ENCODE data around the gene MITD1. TPM values are rescaled to one million over a fixed set of nuclear protein-coding genes. Genes with fewer than 3 reads are reported as not detected.

Gene MITD1
- total and polyA plus RNA-seq, 2 experiments from 2014 or later: 20.7 to 25.4 TPM

DNA sequence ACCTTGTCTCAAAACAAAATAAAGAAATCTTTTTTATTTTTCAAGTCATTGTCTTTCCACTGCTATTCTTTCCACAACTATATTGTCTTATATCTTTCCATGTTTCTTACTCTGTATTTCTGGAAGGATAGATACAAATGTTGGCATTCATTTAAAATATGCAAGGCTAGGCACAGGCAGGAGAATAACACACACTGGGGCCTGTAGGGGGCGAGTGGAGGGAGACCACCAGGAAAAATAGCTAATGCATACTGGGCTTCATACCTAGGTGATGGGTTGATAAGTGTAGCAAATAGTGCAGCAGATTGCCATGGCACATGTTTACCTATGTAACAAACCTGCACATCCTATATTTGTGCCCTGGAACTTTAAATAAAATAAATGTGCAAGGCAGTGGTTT is 9.7 kb upstream of the MITD1 start:
- no peaks in the 10 kb centered on the region for H3K9me3 ChIP-seq (ENCODE audit: low read depth)
- H3K9ac ChIP-seq: no peak overlapping the region
- in situ Hi-C loops (cut with MboI): no loop called here
- H4K20me1 ChIP-seq (ENCODE audit: insufficient read depth): no peaks in the 10 kb centered on the region
- H3K27ac ChIP-seq: no peak overlapping the region
- no peak overlapping the region for H2AFZ ChIP-seq
- no peaks in the 10 kb centered on the region for H3K4me1 ChIP-seq (ENCODE audit: insufficient read depth)
- H3K4me2 ChIP-seq (ENCODE audit: unreplicated experiment): no peak overlapping the region
- no peak for DNase-seq
- 53 to 79% methylated on average over 1 of the region's 1 CpG for WGBS, 2 experiments (ENCODE audit: low coverage in 1 of 2, low lambda C conversion rate in 2 of 2, missing lambda C conversion rate in 2 of 2)
- H3K9me2 ChIP-seq (ENCODE audit: insufficient read depth): no peaks in the 10 kb centered on the region
- TF ChIP-seq EZH2phosphoT487 (IDR thresholded peaks at IDR 0.05; ENCODE audit: insufficient read depth, low read depth) (no peak), EZH2 (IDR thresholded peaks at IDR 0.05; ENCODE audit: insufficient read depth, poor library complexity, severe bottlenecking) (no peak)
- no peaks in the 10 kb centered on the region for H3K27me3 ChIP-seq (replicated peaks; ENCODE audit: insufficient read depth)
- peaks cover 70% of the 10 kb centered on the region for H3K79me2 ChIP-seq (ENCODE audit: insufficient read depth)
- H3K36me3 ChIP-seq (ENCODE audit: low read depth): peaks cover 35% of the 10 kb centered on the region
- H3K4me3 ChIP-seq: no peak overlapping the region
- no peaks in the 10 kb centered on the region for H3F3A ChIP-seq (ENCODE audit: insufficient read depth)

DNA sequence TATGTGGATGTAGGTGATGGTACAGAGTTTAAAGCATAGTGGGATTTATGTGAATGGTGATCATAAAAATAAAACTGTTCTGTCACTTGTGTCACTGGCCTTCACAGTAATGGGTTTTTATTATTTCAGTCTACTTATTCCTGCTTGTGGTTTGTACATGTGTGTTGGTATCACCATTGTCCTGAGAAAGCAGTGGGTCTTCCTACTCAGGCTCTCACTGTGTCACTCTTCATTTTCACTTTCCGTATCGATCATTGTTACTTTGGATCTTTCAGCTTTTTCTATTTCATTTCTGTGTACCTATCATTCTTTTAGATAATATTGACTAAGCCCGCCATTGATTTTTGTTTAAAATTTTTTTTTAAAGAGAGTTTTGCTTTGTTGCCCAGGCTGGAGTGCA is 7.5 kb upstream of the MITD1 start:
- H3F3A ChIP-seq (ENCODE audit: insufficient read depth): no peaks in the 10 kb centered on the region
- H2AFZ ChIP-seq: no peak overlapping the region
- no peak overlapping the region for H3K4me2 ChIP-seq (ENCODE audit: unreplicated experiment)
- TF ChIP-seq EZH2phosphoT487 (IDR thresholded peaks at IDR 0.05; ENCODE audit: insufficient read depth, low read depth) (no peak), EZH2 (IDR thresholded peaks at IDR 0.05; ENCODE audit: insufficient read depth, poor library complexity, severe bottlenecking) (no peak)
- H3K4me1 ChIP-seq (ENCODE audit: insufficient read depth): no peaks in the 10 kb centered on the region
- no peak for DNase-seq
- peaks cover 88% of the 10 kb centered on the region for H3K79me2 ChIP-seq (ENCODE audit: insufficient read depth)
- peaks cover 30% of the 10 kb centered on the region for H3K36me3 ChIP-seq (ENCODE audit: low read depth)
- H3K9me2 ChIP-seq (ENCODE audit: insufficient read depth): no peaks in the 10 kb centered on the region
- no peak overlapping the region for H3K27ac ChIP-seq
- H4K20me1 ChIP-seq (ENCODE audit: insufficient read depth): no peaks in the 10 kb centered on the region
- H3K9ac ChIP-seq: no peak overlapping the region
- 98% methylated on average over 3 of the region's 3 CpGs for WGBS, 2 experiments (ENCODE audit: low coverage in 1 of 2, low lambda C conversion rate in 2 of 2, missing lambda C conversion rate in 2 of 2)
- no peaks in the 10 kb centered on the region for H3K27me3 ChIP-seq (replicated peaks; ENCODE audit: insufficient read depth)
- in situ Hi-C loops (cut with MboI): no loop called here
- no peak overlapping the region for H3K4me3 ChIP-seq
- no peaks in the 10 kb centered on the region for H3K9me3 ChIP-seq (ENCODE audit: low read depth)

DNA sequence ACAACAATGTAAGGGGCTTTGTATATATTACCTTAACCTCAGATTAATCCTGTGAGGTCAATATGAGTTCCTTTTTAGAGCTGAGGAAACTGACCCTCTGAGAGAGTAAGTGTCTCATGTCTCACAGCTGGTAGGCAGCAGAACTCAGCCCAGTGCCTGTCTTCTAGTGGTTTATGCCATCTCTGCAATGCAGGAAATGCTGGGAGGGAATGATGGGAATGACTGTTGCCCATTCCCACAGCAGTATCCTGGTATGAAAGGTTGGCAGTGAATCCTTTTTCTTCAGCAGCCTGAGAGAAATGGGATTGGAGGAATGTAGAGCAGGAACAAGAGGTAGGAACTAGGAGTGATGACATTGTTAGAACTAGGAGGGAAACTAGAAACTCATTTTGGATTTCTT is 6.2 kb upstream of the MITD1 start:
- Histone ChIP-seq H3K27ac (no peak overlapping the region), H3K9me3 (ENCODE audit: low read depth) (no peaks in the 10 kb centered on the region), H3K4me1 (ENCODE audit: insufficient read depth) (peaks cover 4% of the 10 kb centered on the region), H2AFZ (no peak overlapping the region), H3K4me3 (no peak overlapping the region), H3K9ac (no peak overlapping the region), H3F3A (ENCODE audit: insufficient read depth) (no peaks in the 10 kb centered on the region), H3K36me3 (ENCODE audit: low read depth) (peaks cover 16% of the 10 kb centered on the region; the same call in 1 of the 2 replicates), H3K4me2 (ENCODE audit: unreplicated experiment) (no peak overlapping the region), H4K20me1 (ENCODE audit: insufficient read depth) (no peaks in the 10 kb centered on the region), H3K9me2 (ENCODE audit: insufficient read depth) (no peaks in the 10 kb centered on the region), H3K79me2 (ENCODE audit: insufficient read depth) (peaks cover 98% of the 10 kb centered on the region), H3K27me3 (replicated peaks; ENCODE audit: insufficient read depth) (no peaks in the 10 kb centered on the region)
- TF ChIP-seq EZH2 (IDR thresholded peaks at IDR 0.05; ENCODE audit: insufficient read depth, poor library complexity, severe bottlenecking) (no peak), EZH2phosphoT487 (IDR thresholded peaks at IDR 0.05; ENCODE audit: insufficient read depth, low read depth) (no peak)
- in situ Hi-C loops (cut with MboI): no loop called here
- no peak for DNase-seq

DNA sequence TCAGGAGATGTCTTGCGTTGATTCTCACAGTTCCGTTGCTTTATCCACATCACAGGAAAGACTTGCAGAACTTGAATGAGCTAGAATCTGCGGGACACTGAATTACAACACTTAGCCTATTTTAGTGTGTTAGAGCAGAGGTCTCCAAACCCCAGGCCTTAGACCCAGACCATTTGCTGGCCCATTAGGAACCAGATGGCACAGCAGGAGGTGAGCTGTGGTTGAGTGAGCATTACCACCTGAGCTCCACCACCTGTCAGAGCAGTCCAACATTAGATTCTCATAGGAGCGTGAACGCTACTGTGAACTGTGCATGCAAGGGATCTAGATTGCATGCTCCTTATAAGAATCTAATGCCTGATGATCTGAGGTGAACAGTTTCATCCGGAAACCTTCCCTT is 4.0 kb upstream of the MITD1 start:
- no peak overlapping the region for H2AFZ ChIP-seq
- no peak overlapping the region for H3K4me3 ChIP-seq
- H3K27ac ChIP-seq: no peak overlapping the region
- no peaks in the 10 kb centered on the region for H3K27me3 ChIP-seq (replicated peaks; ENCODE audit: insufficient read depth)
- H3K9me3 ChIP-seq (ENCODE audit: low read depth): no peaks in the 10 kb centered on the region
- in situ Hi-C loops (cut with MboI): no loop called here
- 0 out of 2 replicates have a peak, but pooled peaks cover 15% of the 10 kb centered on the region for H3K36me3 ChIP-seq (ENCODE audit: low read depth)
- no peaks in the 10 kb centered on the region for H4K20me1 ChIP-seq (ENCODE audit: insufficient read depth)
- TF ChIP-seq EZH2 (IDR thresholded peaks at IDR 0.05; ENCODE audit: insufficient read depth, poor library complexity, severe bottlenecking) (no peak), EZH2phosphoT487 (IDR thresholded peaks at IDR 0.05; ENCODE audit: insufficient read depth, low read depth) (no peak)
- DNase-seq: no peak
- peaks cover 97% of the 10 kb centered on the region for H3K79me2 ChIP-seq (ENCODE audit: insufficient read depth)
- no peak overlapping the region for H3K9ac ChIP-seq
- no peaks in the 10 kb centered on the region for H3K9me2 ChIP-seq (ENCODE audit: insufficient read depth)
- no peaks in the 10 kb centered on the region for H3F3A ChIP-seq (ENCODE audit: insufficient read depth)
- 64 to 73% methylated on average over 6 of the region's 6 CpGs for WGBS, 2 experiments (ENCODE audit: low coverage in 1 of 2, low lambda C conversion rate in 2 of 2, missing lambda C conversion rate in 2 of 2)
- peaks cover 13% of the 10 kb centered on the region for H3K4me1 ChIP-seq (ENCODE audit: insufficient read depth)
- no peak overlapping the region for H3K4me2 ChIP-seq (ENCODE audit: unreplicated experiment)

DNA sequence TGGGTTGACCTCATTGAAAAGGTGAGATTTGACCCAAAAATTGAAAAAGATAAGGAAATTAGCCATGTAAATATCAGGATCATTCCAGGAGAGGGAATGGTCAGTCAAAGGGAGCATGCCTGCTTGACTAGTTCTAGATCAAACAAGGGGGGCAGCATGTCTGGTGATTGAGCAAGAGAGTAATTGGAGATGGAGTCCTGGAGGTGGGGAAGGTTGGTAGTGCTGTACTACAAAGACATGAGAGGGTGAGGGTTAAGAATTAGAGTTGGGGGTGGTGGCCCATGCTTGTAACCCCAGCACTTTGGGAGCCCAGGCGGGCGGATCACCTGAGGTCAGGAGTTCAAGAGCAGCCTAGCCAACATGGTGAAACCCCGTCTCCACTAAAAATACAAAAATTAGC is 2.2 kb upstream of the MITD1 start:
- Histone ChIP-seq H3K4me2 (ENCODE audit: unreplicated experiment) (no peak overlapping the region), H3K27ac (no peak overlapping the region), H3K36me3 (ENCODE audit: low read depth) (0 out of 2 replicates have a peak, but pooled peaks cover 2% of the 10 kb centered on the region), H3K4me1 (ENCODE audit: insufficient read depth) (peaks cover 19% of the 10 kb centered on the region), H3K79me2 (ENCODE audit: insufficient read depth) (peaks cover 97% of the 10 kb centered on the region), H3K9me3 (ENCODE audit: low read depth) (no peaks in the 10 kb centered on the region), H3K27me3 (replicated peaks; ENCODE audit: insufficient read depth) (no peaks in the 10 kb centered on the region), H2AFZ (no peak overlapping the region), H3K9ac (no peak overlapping the region), H3K9me2 (ENCODE audit: insufficient read depth) (no peaks in the 10 kb centered on the region), H3K4me3 (no peak overlapping the region), H4K20me1 (ENCODE audit: insufficient read depth) (no peaks in the 10 kb centered on the region), H3F3A (ENCODE audit: insufficient read depth) (no peaks in the 10 kb centered on the region)
- in situ Hi-C loops (cut with MboI): no loop called here
- no peak for TF ChIP-seq EZH2 (IDR thresholded peaks at IDR 0.05; ENCODE audit: insufficient read depth, poor library complexity, severe bottlenecking)
- no peak for TF ChIP-seq EZH2phosphoT487 (IDR thresholded peaks at IDR 0.05; ENCODE audit: insufficient read depth, low read depth)
- WGBS, 2 experiments (ENCODE audit: low coverage in 1 of 2, low lambda C conversion rate in 2 of 2, missing lambda C conversion rate in 2 of 2): 95% methylated on average over 3 of the region's 3 CpGs
- no peak for DNase-seq

All from GM23248 (cell line).